ENCODE data around the gene SPTSSA.

SPTSSA gene

GRCh38 chr14:34453226-34453625, 8.8 kb downstream of the SPTSSA start:
- no peak overlapping the region for H3K4me3 ChIP-seq (ENCODE audit: low read depth, low read length)
- no peak for TF ChIP-seq CTCF (IDR thresholded peaks at IDR 0.05; ENCODE audit: low read depth, low read length)

- no peak for TF ChIP-seq CTCF (IDR thresholded peaks at IDR 0.05; ENCODE audit: low read depth, low read length)
- no peak overlapping the region for H3K4me3 ChIP-seq (ENCODE audit: low read depth, low read length)
Measured at GRCh38 chr14:34452258-34452822, 9.7 kb downstream of the SPTSSA start.

- H3K4me3 ChIP-seq (ENCODE audit: low read depth, low read length), result no peak overlapping the region
- no peak for TF ChIP-seq CTCF (IDR thresholded peaks at IDR 0.05; ENCODE audit: low read depth, low read length)
Measured at GRCh38 chr14:34450958-34451357, 11.1 kb downstream of the SPTSSA start.

GRCh38 chr14:34450542-34450915, 11.5 kb downstream of the SPTSSA start:
- no peak for TF ChIP-seq CTCF (IDR thresholded peaks at IDR 0.05; ENCODE audit: low read depth, low read length)
- no peak overlapping the region for H3K4me3 ChIP-seq (ENCODE audit: low read depth, low read length)

GRCh38 chr14:34449819-34450541, 12.1 kb downstream of the SPTSSA start:
- no peak overlapping the region for H3K4me3 ChIP-seq (ENCODE audit: low read depth, low read length)
- no peak for TF ChIP-seq CTCF (IDR thresholded peaks at IDR 0.05; ENCODE audit: low read depth, low read length)

GRCh38 chr14:34439090-34439489, 22.9 kb downstream of the SPTSSA start:
- no peak for TF ChIP-seq CTCF (IDR thresholded peaks at IDR 0.05; ENCODE audit: low read depth, low read length)
- no peak overlapping the region for H3K4me3 ChIP-seq (ENCODE audit: low read depth, low read length)

GRCh38 chr14:34438438-34438837, 23.6 kb downstream of the SPTSSA start:
- H3K4me3 ChIP-seq (ENCODE audit: low read depth, low read length), result no peak overlapping the region
- TF ChIP-seq CTCF (IDR thresholded peaks at IDR 0.05; ENCODE audit: low read depth, low read length), result no peak

Data from WI38 (cell line).